GM13977 (cell line): Measurements from ENCODE around the gene SH3RF1.
"Not testable (repeated sequence)": the region's sequence is repeated elsewhere in the genome, so short reads cannot be mapped to it uniquely, and the experiment has no call there.

ENCODE experiments used
- DNase-seq: peaks from one replicate; pipeline ENCODE4 v3.0.0; 2012; ENCODE audit warnings: low spot score
- CTCF ChIP-seq: IDR thresholded peaks from 2 replicates; pipeline ENCODE4 v1.5.1; 2012; ENCODE audit warnings: mild to moderate bottlenecking, control low read depth; ENCODE audit not compliant: insufficient read depth; ENCODE audit errors: extremely low read depth, missing control alignments
- in situ Hi-C: fragments of 300-500 bp; cut with MboI; formaldehyde crosslinking; loops from one replicate; pipeline ENCODE4 v1.12.0; 2022; ENCODE audit warnings: low sequenced_read_pairs, low pct_unique_long_range_greater_than_20kb, mixed read lengths, inconsistent platforms; ENCODE audit not compliant: unreplicated experiment

Gene SH3RF1

GRCh38 chr4:169205075-169205743, 65.5 kb downstream of the SH3RF1 start:
- DNase-seq, result no peak
- in situ Hi-C loops, result no loop called here
- no peak for TF ChIP-seq CTCF

- no peak for TF ChIP-seq CTCF
- in situ Hi-C loops, result no loop called here
- DNase-seq, result no peak
Measured at GRCh38 chr4:169203891-169204290, 66.9 kb downstream of the SH3RF1 start.

- in situ Hi-C loops, DNase-seq: not testable (repeated sequence)
Measured at GRCh38 chr4:169203278-169203677, 67.5 kb downstream of the SH3RF1 start.

GRCh38 chr4:169202878-169203277, 67.9 kb downstream of the SH3RF1 start:
- TF ChIP-seq CTCF, result no peak
- DNase-seq, result no peak
- in situ Hi-C loops, result no loop called here

- DNase-seq, result no peak
- no peak for TF ChIP-seq CTCF
- in situ Hi-C loops, result no loop called here
Measured at GRCh38 chr4:169202145-169202699, 68.5 kb downstream of the SH3RF1 start.

GRCh38 chr4:169201222-169202144, 69.3 kb downstream of the SH3RF1 start:
- in situ Hi-C loops, result no loop called here
- TF ChIP-seq CTCF, result no peak
- no peak for DNase-seq
